ENCODE data around the gene KRT6C.

KRT6C gene

DNA sequence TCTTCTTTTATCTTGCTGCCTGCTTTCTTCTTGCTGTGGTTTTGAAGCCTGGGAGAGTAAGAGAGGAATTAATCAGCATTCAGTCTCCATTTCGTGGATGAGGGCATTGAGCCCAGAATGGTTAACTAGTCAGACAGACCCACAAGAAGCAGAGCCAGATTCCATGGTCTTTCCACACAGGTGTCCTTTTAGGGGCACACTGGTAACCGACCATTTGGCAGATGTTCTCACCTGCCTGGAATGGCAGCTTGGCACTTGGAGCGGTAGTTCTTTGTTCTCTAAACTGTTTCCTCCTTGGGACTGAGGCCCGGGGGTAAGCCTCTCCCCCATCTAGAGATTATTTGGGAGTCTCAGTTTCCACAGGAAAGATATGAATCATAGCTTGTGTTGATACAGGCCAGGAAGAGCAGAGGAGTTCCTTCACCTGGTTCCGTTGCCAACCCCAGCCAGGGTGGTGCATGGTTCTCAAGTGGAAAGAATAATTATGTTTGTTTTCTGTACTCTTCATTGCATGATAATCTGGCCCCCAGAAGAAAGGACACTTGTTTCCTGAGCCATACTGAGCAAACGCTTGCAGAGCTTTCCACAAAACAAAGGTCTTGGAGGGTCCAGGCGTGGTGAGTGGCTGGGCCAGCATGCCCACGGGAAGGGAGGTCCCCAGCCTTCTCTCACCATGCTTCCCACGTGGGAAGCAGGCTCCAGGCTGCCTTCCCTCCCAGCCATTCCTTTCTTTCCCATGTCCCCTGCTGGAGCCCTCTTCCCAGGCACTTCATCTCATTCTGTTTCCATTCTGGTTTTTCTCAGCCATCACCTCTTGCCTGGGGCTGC is 37.4 kb downstream of the KRT6C start:
- peak; percentile 45 for DNase-seq (ENCODE audit: low read depth, low spot score)
- TF ChIP-seq, protein P1, sequence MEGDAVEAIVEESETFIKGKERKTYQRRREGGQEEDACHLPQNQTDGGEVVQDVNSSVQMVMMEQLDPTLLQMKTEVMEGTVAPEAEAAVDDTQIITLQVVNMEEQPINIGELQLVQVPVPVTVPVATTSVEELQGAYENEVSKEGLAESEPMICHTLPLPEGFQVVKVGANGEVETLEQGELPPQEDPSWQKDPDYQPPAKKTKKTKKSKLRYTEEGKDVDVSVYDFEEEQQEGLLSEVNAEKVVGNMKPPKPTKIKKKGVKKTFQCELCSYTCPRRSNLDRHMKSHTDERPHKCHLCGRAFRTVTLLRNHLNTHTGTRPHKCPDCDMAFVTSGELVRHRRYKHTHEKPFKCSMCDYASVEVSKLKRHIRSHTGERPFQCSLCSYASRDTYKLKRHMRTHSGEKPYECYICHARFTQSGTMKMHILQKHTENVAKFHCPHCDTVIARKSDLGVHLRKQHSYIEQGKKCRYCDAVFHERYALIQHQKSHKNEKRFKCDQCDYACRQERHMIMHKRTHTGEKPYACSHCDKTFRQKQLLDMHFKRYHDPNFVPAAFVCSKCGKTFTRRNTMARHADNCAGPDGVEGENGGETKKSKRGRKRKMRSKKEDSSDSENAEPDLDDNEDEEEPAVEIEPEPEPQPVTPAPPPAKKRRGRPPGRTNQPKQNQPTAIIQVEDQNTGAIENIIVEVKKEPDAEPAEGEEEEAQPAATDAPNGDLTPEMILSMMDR (IDR thresholded peaks at IDR 0.05; ENCODE audit: low read depth, low read length): no peak
- H3K4me3 ChIP-seq (ENCODE audit: low read depth, low read length): no peak overlapping the region
- in situ Hi-C loops (cut with HindIII; ENCODE audit: low sequenced_read_pairs): no loop called here

DNA sequence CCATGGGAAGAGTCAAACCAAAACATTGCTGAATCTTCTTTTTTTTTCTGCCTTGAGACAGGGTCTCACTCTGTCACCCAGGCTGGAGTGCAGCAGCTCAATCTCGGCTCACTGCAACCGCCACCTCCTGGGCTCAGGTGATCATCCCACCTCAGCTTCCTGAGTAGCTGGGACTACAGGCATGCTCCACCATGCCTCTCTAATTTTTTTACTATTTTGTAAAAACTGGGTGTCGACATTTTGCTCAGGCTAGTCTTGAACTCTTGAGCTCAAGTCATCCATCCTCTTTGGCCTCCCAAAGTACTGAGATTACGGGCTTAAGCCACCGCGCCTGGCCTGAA is 38.0 kb downstream of the KRT6C start:
- in situ Hi-C loops (cut with HindIII; ENCODE audit: low sequenced_read_pairs): no loop called here
- TF ChIP-seq, protein P1 (IDR thresholded peaks at IDR 0.05; ENCODE audit: low read depth, low read length): no peak
- no peak overlapping the region for H3K4me3 ChIP-seq (ENCODE audit: low read depth, low read length)
- DNase-seq (ENCODE audit: low read depth, low spot score): no peak

DNA sequence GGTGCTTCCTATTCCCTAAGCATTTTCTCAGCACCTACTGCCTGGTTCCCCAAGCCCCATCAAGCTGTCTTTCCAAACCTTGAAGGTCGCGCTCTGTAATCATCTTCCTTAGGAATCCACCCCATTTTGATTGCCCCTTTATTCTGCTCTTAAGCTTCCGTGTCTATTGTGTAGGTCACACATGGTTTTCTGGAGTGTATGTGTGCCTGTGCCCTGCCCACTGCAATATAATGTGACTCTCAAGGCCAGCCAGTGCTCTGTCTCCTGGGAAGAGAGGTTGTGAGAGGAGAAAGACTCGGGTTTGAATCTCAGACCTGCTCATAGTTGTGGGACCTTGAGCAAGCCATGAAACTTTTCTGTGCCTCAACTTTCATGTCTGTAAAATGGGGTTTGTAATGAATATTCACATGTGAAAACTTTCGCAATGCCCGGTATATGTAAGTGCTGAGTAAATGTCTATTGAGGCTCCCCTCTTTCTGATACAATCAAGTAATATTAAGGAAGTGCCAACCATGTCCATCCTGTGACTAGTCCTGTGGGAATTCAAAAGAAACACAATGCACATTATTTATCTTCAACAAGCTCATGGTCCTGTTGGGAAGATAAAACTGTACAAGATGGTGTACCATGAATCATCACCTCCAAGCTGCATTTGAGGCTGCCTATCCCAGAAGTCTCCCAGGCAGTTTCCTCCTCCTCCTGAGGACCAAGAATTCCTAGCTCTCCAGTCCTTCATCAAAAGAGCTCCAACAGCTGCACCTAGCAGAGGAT is 38.7 kb downstream of the KRT6C start:
- no peak for DNase-seq (ENCODE audit: low read depth, low spot score)
- no peak overlapping the region for H3K4me3 ChIP-seq (ENCODE audit: low read depth, low read length)
- TF ChIP-seq, protein P1 (IDR thresholded peaks at IDR 0.05; ENCODE audit: low read depth, low read length): no peak
- in situ Hi-C loops (cut with HindIII; ENCODE audit: low sequenced_read_pairs): no loop called here

- DNase-seq (ENCODE audit: low read depth, low spot score): peak; percentile 4
- no peak within 1 kb of the TSS for H3K4me3 ChIP-seq (ENCODE audit: low read depth, low read length)
- TF ChIP-seq, protein P1 (IDR thresholded peaks at IDR 0.05; ENCODE audit: low read depth, low read length): no peak
- in situ Hi-C loops (cut with HindIII; ENCODE audit: low sequenced_read_pairs): no loop called here
Observed at GRCh38 chr12:52434081-52434733, 39.4 kb downstream of the KRT6C start, which contains the start of gene KRT75. TSS of gene KRT75 (minus strand) at chr12:52434371. CDS start at chr12:52434304, 67 bp downstream.

- in situ Hi-C loops (cut with HindIII; ENCODE audit: low sequenced_read_pairs): no loop called here
- DNase-seq (ENCODE audit: low read depth, low spot score): no peak
- H3K4me3 ChIP-seq (ENCODE audit: low read depth, low read length): no peak overlapping the region
- TF ChIP-seq, protein P1 (IDR thresholded peaks at IDR 0.05; ENCODE audit: low read depth, low read length): no peak
Observed at GRCh38 chr12:52433501-52434080, 40.0 kb downstream of the KRT6C start.

DNA sequence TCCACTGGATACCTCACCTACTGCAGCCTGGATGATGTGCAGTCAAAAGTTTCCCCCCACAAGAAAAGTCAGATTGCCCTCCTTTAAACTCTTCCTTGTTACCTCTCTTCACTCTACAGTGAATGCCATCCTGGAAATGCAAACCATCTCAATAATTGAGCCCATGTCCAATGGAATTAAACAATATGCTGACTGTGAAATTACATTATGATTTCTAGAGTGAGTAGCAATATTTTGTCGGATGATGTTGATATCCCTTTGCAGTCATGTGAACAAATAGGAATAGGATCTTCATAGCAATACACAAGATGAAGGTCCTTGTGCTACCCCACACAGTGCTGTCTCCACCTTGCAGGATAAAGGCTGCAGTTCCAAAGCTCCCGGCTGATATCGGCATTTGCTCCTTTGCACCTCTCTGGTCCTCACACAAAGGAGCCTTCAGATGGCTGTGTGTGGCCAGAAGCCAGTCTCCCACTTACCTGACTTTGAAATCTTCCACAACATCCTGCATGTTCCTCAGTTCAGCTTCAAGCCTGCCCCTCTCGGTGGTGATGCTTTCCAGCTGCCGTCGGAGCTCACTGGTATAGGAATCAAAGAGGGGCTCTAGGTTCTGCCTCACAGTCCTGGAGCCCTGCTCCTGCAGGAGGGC is 40.9 kb downstream of the KRT6C start:
- in situ Hi-C loops (cut with HindIII; ENCODE audit: low sequenced_read_pairs): no loop called here
- no peak for DNase-seq (ENCODE audit: low read depth, low spot score)
- TF ChIP-seq, protein P1 (IDR thresholded peaks at IDR 0.05; ENCODE audit: low read depth, low read length): no peak
- no peak overlapping the region for H3K4me3 ChIP-seq (ENCODE audit: low read depth, low read length)
